Raji (cell line): ENCODE measurements around the gene EHF.

ENCODE experiments used
- POLR2A ChIP-seq: IDR thresholded peaks from 2 replicates; pipeline ENCODE4 v1.6.1; 2011; ENCODE audit warnings: low read depth, low read length, control low read depth; ENCODE audit not compliant: insufficient read depth

The EHF gene

GRCh38 chr11:34658071-34659015 lies 37.5 kb downstream of the EHF start:
- TF ChIP-seq POLR2A = no peak

- no peak for TF ChIP-seq POLR2A
Measured at GRCh38 chr11:34659096-34659733, 38.3 kb downstream of the EHF start.

- TF ChIP-seq POLR2A = no peak
Measured at GRCh38 chr11:34665077-34665835, 44.4 kb downstream of the EHF start.

- TF ChIP-seq POLR2A = no peak
Measured at GRCh38 chr11:34667810-34668582, 47.1 kb downstream of the EHF start.

- TF ChIP-seq POLR2A = no peak
Measured at GRCh38 chr11:34668583-34669053, 47.7 kb downstream of the EHF start.

- no peak for TF ChIP-seq POLR2A
Measured at GRCh38 chr11:34669458-34669857, 48.6 kb downstream of the EHF start.

GRCh38 chr11:34671117-34671516 lies 50.2 kb downstream of the EHF start:
- TF ChIP-seq POLR2A = no peak

GRCh38 chr11:34671946-34672345 lies 51.1 kb downstream of the EHF start:
- no peak for TF ChIP-seq POLR2A

GRCh38 chr11:34674038-34674437 lies 53.1 kb downstream of the EHF start:
- TF ChIP-seq POLR2A = no peak

- TF ChIP-seq POLR2A = no peak
Measured at GRCh38 chr11:34676227-34676626, 55.3 kb downstream of the EHF start.

GRCh38 chr11:34679681-34680080 lies 58.8 kb downstream of the EHF start:
- no peak for TF ChIP-seq POLR2A

- TF ChIP-seq POLR2A = no peak
Measured at GRCh38 chr11:34680206-34680605, 59.3 kb downstream of the EHF start.

GRCh38 chr11:34680918-34681586 lies 60.2 kb downstream of the EHF start:
- TF ChIP-seq POLR2A = no peak

- no peak for TF ChIP-seq POLR2A
Measured at GRCh38 chr11:34682825-34683224, 61.9 kb downstream of the EHF start.
